Mesendoderm (in vitro differentiated cells): ENCODE measurements around the gene HINT1.

Experiments used
- DNase-seq: peaks from one replicate; pipeline ENCODE4 v3.0.0; 2013
- H2AK5ac ChIP-seq: 2 replicates; pipeline ENCODE4 v1.6.1; 2013; ENCODE audit warnings: low read length, inconsistent platforms
- H2BK120ac ChIP-seq: 2 replicates; pipeline ENCODE4 v1.6.1; 2013; ENCODE audit warnings: low read depth, mild to moderate bottlenecking, low read length, moderate library complexity, mixed read lengths
- H2BK15ac ChIP-seq: replicated peaks from 2 replicates; pipeline ENCODE4 v1.6.1; 2013; ENCODE audit warnings: low read depth, mild to moderate bottlenecking, moderate library complexity
- H2BK5ac ChIP-seq: 2 replicates; pipeline ENCODE4 v1.6.1; 2013; ENCODE audit warnings: low read length, inconsistent platforms
- H3K18ac ChIP-seq: 2 replicates; pipeline ENCODE4 v1.6.1; 2013; ENCODE audit warnings: mild to moderate bottlenecking, low read length, mixed read lengths
- H3K23ac ChIP-seq: one replicate; pipeline ENCODE4 v1.6.1; 2013; ENCODE audit warnings: low read length
- H3K27ac ChIP-seq: 2 replicates; pipeline ENCODE4 v1.5.1; 2013; ENCODE audit warnings: low read depth, mild to moderate bottlenecking, inconsistent platforms, low read length, moderate library complexity
- H3K27me3 ChIP-seq: 2 replicates; pipeline ENCODE4 v1.6.1; 2013; ENCODE audit warnings: low read length, control low read depth, mild to moderate bottlenecking, inconsistent platforms; ENCODE audit not compliant: insufficient read depth, poor library complexity
- H3K36me3 ChIP-seq: 2 replicates; pipeline ENCODE4 v1.6.1; 2013; ENCODE audit warnings: low read length, inconsistent platforms; ENCODE audit not compliant: control insufficient read depth, insufficient read depth
- H3K4ac ChIP-seq: one replicate; pipeline ENCODE4 v1.6.1; 2013; ENCODE audit warnings: low read depth, mild to moderate bottlenecking, low read length, moderate library complexity
- H3K4me1 ChIP-seq: 2 replicates; pipeline ENCODE4 v1.6.1; 2013; ENCODE audit warnings: low read depth, low read length, inconsistent platforms; ENCODE audit not compliant: control insufficient read depth
- H3K4me2 ChIP-seq: 2 replicates; pipeline ENCODE4 v1.6.1; 2013; ENCODE audit warnings: low read length
- H3K4me3 ChIP-seq: 2 replicates; pipeline ENCODE4 v1.5.1; 2013; ENCODE audit warnings: mild to moderate bottlenecking, low read length
- H3K56ac ChIP-seq: one replicate; pipeline ENCODE4 v1.6.1; 2013; ENCODE audit warnings: low read length
- H3K79me1 ChIP-seq: 2 replicates; pipeline ENCODE4 v1.6.1; 2013; ENCODE audit warnings: low read length, inconsistent platforms
- H3K79me2 ChIP-seq: 2 replicates; pipeline ENCODE4 v1.6.1; 2013; ENCODE audit warnings: mild to moderate bottlenecking, low read length; ENCODE audit not compliant: control insufficient read depth, insufficient read depth
- H3K9ac ChIP-seq: 2 replicates; pipeline ENCODE4 v1.6.1; 2013; ENCODE audit warnings: low read length, inconsistent platforms
- H4K5ac ChIP-seq: one replicate; pipeline ENCODE4 v1.6.1; 2013; ENCODE audit warnings: low read length
- H4K8ac ChIP-seq: one replicate; pipeline ENCODE4 v1.6.1; 2013; ENCODE audit warnings: low read depth, mild to moderate bottlenecking, control low read depth, low read length, moderate library complexity
- WGBS: extraction: QIAGEN DNeasy Blood & Tissue Kit; methylation state at CpG from one replicate; pipeline ENCODE4 v1.1.7; 2013; ENCODE audit warnings: low lambda C conversion rate, missing lambda C conversion rate; ENCODE audit not compliant: insufficient coverage; ENCODE audit errors: extremely low coverage; 5-methylcytosine and 5-hydroxymethylcytosine counted together

Gene HINT1

DNA sequence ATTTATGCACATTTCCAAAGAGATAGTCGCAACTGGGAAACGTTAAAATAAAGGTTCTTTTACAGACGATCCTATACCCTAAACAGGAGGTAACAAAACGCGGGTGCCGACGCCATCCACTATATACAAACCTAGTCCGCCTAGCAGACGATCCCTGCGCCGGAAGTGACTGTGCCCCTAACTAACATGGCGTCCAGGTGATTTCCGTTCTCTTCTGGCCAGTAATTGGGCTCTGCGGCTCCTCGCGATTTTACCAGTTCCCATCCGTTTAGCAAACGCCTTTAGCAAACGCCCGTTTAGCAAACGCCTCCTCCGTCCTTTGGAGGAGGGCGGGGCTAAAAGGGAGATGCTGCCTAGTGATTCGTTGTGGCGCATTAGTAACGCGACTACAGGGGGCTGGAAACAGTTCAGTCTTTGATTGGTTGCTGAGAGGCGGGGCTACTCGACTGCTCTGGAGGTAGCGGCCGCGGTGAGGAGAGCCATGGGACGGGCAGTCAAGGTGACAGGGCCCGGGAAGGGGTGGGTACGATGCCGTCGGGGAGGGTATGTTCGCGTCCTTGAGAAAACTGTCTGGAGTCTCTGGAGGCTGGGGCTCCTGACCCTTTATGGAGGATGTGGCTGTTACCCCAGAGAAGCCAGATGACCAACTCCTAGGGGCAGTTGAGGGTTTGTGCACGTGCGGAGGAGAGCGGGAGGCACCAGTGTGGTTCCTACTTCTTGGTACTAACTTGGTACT is 5.7 kb upstream of the HINT1 start, which contains the start of gene LYRM7:
LYRM7 (plus strand) TSS at position 405 of the 736 bp plus-strand sequence; CDS start at position 482, 77 bp downstream.
- WGBS: no CpG with 5 or more reads among the region's 42 CpGs
- no peak within 1 kb of the TSS for H3K18ac ChIP-seq
- peak within 1 kb of the TSS; percentile 27 for H3K4ac ChIP-seq
- H3K9ac ChIP-seq: peak within 1 kb of the TSS; percentile 91
- H3K4me1 ChIP-seq: peaks cover 5% of the 10 kb centered on the region
- H4K8ac ChIP-seq: no peak within 1 kb of the TSS
- DNase-seq: peak; percentile 100
- H3K4me3 ChIP-seq: peak within 1 kb of the TSS; percentile 86
- H2BK120ac ChIP-seq: no peak within 1 kb of the TSS
- peak within 1 kb of the TSS; percentile 93 for H3K4me2 ChIP-seq
- peak within 1 kb of the TSS; percentile 97 for H4K5ac ChIP-seq
- no peaks in the 10 kb centered on the region for H3K79me1 ChIP-seq
- no peaks in the 10 kb centered on the region for H3K36me3 ChIP-seq
- no peak within 1 kb of the TSS for H3K27ac ChIP-seq
- peak within 1 kb of the TSS; percentile 65 for H2AK5ac ChIP-seq
- no peaks in the 10 kb centered on the region for H3K27me3 ChIP-seq
- no peak within 1 kb of the TSS for H2BK5ac ChIP-seq
- H3K79me2 ChIP-seq: no peaks in the 10 kb centered on the region
- H2BK15ac ChIP-seq: no peak within 1 kb of the TSS
- H3K23ac ChIP-seq: peak within 1 kb of the TSS; percentile 24
- peak within 1 kb of the TSS; percentile 90 for H3K56ac ChIP-seq

DNA sequence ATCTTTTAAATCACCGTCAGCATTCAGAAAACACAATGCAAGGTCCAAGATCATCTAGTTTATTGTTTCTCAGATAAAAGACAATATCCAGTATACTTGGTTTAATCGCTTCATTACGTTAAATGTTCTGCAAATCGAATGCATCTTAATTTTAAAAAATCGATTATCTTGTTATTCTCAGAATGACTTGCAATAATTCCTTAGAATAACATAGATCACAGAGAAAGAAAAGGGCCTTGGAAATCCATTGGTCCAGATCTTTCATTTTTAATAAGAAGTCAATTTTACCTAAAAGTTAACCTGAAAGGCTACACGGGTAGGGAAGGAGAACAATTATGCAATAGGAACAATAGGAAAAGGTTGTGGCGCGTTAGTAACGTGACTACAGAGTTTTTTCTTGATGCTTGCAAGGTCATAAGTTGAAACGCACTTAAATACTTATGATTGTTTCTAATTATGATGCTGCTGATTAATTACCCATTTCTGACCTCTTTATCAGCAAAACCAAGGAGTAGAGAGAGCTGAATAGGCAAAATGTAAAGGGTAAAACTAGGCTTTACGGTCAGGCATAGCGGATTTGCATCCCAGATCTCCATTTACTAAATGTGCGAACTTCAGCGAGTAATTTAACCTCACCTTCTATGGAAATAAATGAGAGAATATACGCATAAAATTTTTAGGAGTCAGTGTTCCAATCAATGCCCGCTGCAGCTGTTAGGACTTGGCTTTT is 4.9 kb upstream of the HINT1 start:
- Histone ChIP-seq H3K36me3 (no peaks in the 10 kb centered on the region), H4K8ac (no peak overlapping the region), H3K27ac (no peak overlapping the region), H3K79me2 (no peaks in the 10 kb centered on the region), H2BK15ac (no peak overlapping the region), H3K4ac (no peak overlapping the region), H3K56ac (peak overlapping the region; percentile 90), H4K5ac (peak overlapping the region; percentile 97), H3K27me3 (no peaks in the 10 kb centered on the region), H3K9ac (peak overlapping the region; percentile 91), H3K18ac (no peak overlapping the region), H3K4me1 (peaks cover 5% of the 10 kb centered on the region), H2BK120ac (no peak overlapping the region), H3K4me3 (peak overlapping the region; percentile 86), H3K79me1 (no peaks in the 10 kb centered on the region), H2AK5ac (peak overlapping the region; percentile 65), H2BK5ac (no peak overlapping the region), H3K4me2 (peak overlapping the region; percentile 93), H3K23ac (peak overlapping the region; percentile 24)
- 100% methylated on average over 2 of the region's 16 CpGs for WGBS
- DNase-seq: no peak

DNA sequence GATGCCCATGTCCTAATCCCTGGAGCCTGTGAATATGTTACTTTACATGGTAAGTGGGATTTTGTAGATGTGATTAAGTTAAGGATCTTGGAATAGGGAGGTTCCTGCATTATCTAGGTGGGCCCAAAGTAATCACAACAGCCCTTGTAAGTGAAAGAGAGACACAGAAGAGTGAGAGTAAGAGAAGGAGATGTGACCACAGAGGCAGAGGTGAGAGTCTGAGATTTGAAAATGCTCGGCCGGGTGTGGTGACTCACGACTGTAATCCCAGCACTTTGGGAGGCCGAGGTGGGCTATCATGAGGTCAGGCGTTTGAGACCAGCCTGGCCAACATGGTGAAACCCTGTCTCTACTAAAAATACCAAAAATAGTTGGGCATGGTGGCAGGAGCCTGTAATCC is 2.6 kb upstream of the HINT1 start:
- Histone ChIP-seq H3K4me1 (peaks cover 5% of the 10 kb centered on the region), H3K56ac (no peak overlapping the region), H3K27ac (no peak overlapping the region), H2BK5ac (no peak overlapping the region), H3K27me3 (no peaks in the 10 kb centered on the region), H3K4me3 (no peak overlapping the region), H3K4me2 (no peak overlapping the region), H2AK5ac (no peak overlapping the region), H3K9ac (no peak overlapping the region), H4K5ac (no peak overlapping the region), H3K79me2 (peaks cover 13% of the 10 kb centered on the region), H3K18ac (no peak overlapping the region), H3K36me3 (no peaks in the 10 kb centered on the region), H3K23ac (no peak overlapping the region), H4K8ac (no peak overlapping the region), H2BK120ac (no peak overlapping the region), H3K79me1 (no peaks in the 10 kb centered on the region), H2BK15ac (no peak overlapping the region), H3K4ac (no peak overlapping the region)
- WGBS: no CpG with 5 or more reads among the region's 5 CpGs
- no peak for DNase-seq

DNA sequence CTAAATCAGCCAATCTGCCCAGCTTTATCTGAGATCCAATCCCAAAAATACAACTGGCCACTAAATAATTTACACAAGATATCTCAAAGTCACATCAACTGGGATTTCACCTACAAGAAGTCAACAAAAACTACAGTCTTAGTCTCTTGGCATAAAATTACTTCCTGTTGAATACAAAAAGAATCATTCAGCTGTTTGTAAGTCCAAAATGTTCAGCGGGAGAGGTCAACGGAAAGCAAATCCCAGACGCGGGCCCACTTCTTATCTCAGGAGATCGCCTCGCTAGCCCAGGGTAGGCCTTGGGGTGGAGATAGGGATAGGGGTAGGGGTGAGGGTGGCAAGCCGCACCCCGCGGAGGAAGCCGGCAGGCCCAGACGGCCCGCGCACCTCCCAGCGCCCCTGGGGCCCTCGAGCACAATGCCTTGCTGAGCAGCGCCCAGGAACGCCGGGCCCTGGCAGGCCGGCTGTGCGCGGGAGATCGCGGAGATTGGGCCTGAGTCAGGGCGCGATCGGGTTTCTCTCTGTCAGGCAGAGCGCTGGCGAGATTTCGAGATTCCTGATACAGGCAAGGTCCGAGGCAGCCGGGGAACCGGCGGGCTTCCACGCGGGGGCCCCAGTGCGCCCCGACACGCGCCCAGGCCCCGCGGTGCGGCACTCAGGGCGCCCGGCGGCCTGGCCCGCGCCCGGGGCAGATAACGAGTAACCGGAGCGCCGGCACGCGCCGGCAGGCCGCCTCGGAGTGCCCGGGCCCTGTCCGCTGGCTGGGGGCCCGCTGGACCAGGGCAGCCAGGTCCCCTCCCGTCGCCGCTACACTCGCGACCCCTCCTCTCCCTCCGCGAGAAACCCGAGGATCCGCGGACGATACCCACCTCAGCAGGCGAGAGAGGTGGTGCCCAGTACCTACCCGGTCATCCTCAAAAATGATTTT is 601 bp downstream of the HINT1 start:
- peak overlapping the region; percentile 94 for H3K4ac ChIP-seq
- peak overlapping the region; percentile 98 for H3K4me3 ChIP-seq
- H2AK5ac ChIP-seq: no peak overlapping the region
- H4K8ac ChIP-seq: peak overlapping the region; percentile 98
- WGBS: no CpG with 5 or more reads among the region's 73 CpGs
- peaks cover 1% of the 10 kb centered on the region for H3K36me3 ChIP-seq
- H3K4me2 ChIP-seq: peak overlapping the region; percentile 31
- H2BK5ac ChIP-seq: peak overlapping the region; percentile 85
- H3K56ac ChIP-seq: peak overlapping the region; percentile 98
- no peak overlapping the region for H2BK15ac ChIP-seq
- H2BK120ac ChIP-seq: peak overlapping the region; percentile 18
- H3K18ac ChIP-seq: peak overlapping the region; percentile 75
- no peaks in the 10 kb centered on the region for H3K4me1 ChIP-seq
- H3K27me3 ChIP-seq: no peaks in the 10 kb centered on the region
- H3K79me1 ChIP-seq: no peaks in the 10 kb centered on the region
- H3K23ac ChIP-seq: peak overlapping the region; percentile 94
- DNase-seq: peak; percentile 83
- peaks cover 13% of the 10 kb centered on the region for H3K79me2 ChIP-seq
- peak overlapping the region; percentile 98 for H3K27ac ChIP-seq
- H3K9ac ChIP-seq: peak overlapping the region; percentile 98
- H4K5ac ChIP-seq: no peak overlapping the region

DNA sequence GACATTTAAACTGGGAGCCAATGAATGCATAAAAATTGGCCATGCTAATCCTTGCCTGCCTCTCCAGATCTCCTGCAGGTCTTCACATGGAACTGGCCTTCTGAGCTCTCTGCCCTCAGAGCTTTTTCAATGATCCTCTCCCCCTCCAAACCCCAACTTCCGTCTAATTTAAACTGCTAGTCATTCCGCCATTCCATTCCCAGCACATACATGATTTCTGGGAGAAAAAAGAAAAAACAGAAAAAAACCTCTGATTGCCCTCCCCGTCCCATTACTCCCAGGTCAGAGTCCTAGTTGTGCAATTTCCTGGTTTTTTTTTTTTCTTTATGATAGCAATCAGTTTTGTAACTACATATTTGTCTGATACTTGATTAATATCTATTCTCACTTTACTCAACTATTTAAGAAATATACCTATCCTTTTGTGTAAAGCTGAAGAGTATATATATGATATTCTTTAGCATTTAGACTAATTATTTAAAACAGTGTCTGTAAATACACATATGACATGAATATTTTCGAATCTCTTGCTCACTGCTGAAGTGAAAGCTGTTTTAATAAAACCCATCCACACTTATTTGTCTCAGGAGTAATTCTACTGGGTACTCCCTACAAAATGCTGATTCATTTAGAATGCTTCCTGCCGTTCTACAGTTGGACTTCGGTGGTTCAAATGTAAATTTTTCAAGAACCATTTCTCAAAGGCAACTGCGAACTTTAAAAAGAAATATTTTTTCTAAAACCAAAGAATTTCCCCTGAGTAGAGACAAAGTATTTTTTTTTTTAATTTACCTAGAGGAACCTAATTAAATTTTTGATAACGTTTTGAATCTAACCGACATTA is 1.6 kb downstream of the HINT1 start:
- no peak overlapping the region for H4K8ac ChIP-seq
- no peak overlapping the region for H3K4ac ChIP-seq
- no CpG with 5 or more reads among the region's 9 CpGs for WGBS
- no peak overlapping the region for H3K4me2 ChIP-seq
- peak overlapping the region; percentile 57 for H3K9ac ChIP-seq
- peak overlapping the region; percentile 35 for H3K56ac ChIP-seq
- no peaks in the 10 kb centered on the region for H3K27me3 ChIP-seq
- H4K5ac ChIP-seq: no peak overlapping the region
- no peaks in the 10 kb centered on the region for H3K79me1 ChIP-seq
- no peak overlapping the region for H3K23ac ChIP-seq
- H3K27ac ChIP-seq: no peak overlapping the region
- H3K4me3 ChIP-seq: no peak overlapping the region
- peaks cover 13% of the 10 kb centered on the region for H3K79me2 ChIP-seq
- H3K36me3 ChIP-seq: peaks cover 1% of the 10 kb centered on the region
- H3K18ac ChIP-seq: peak overlapping the region; percentile 30
- DNase-seq: peak; percentile 16
- H2AK5ac ChIP-seq: no peak overlapping the region
- no peak overlapping the region for H2BK120ac ChIP-seq
- no peak overlapping the region for H2BK5ac ChIP-seq
- H3K4me1 ChIP-seq: no peaks in the 10 kb centered on the region
- H2BK15ac ChIP-seq: no peak overlapping the region
